KBM-7 (cell line): ENCODE measurements around the gene CCNJL.

Experiments used
- DNase-seq: peaks from one replicate; pipeline ENCODE4 v3.0.0-alpha.2; 2015
- in situ Hi-C: fragments of 300-500 bp; cut with MboI; formaldehyde crosslinking; loops from 2 replicates; pipeline ENCODE4 v1.14.3; 2020; ENCODE audit warnings: low sequenced_read_pairs, low pct_unique_long_range_greater_than_20kb, mixed read lengths

Gene CCNJL

GRCh38 chr5:160242145-160242544, 70.2 kb downstream of the CCNJL start:
- in situ Hi-C loops = no loop called here
- DNase-seq = no peak

GRCh38 chr5:160240350-160240749, 72.0 kb downstream of the CCNJL start:
- no peak for DNase-seq
- in situ Hi-C loops = no loop called here

GRCh38 chr5:160237571-160238093, 74.7 kb downstream of the CCNJL start:
- in situ Hi-C loops = no loop called here

GRCh38 chr5:160235731-160236130, 76.6 kb downstream of the CCNJL start:
- in situ Hi-C loops = no loop called here
- no peak for DNase-seq

More at GRCh38 chr5:160237571-160238093, 74.7 kb downstream of the CCNJL start:
- DNase-seq = no peak

GRCh38 chr5:160233215-160233614, 79.1 kb downstream of the CCNJL start:
- in situ Hi-C loops = no loop called here
- no peak for DNase-seq

GRCh38 chr5:160231783-160232342, 80.5 kb downstream of the CCNJL start:
- in situ Hi-C loops = no loop called here
- no peak for DNase-seq

- no peak for DNase-seq
- in situ Hi-C loops = no loop called here
Observed at GRCh38 chr5:160230686-160231527, 81.5 kb downstream of the CCNJL start.

GRCh38 chr5:160229190-160229742, 83.1 kb downstream of the CCNJL start, which contains the start of gene FABP6:
Gene FABP6 (plus strand): TSS chr5:160229506. CDS start chr5:160229558, 52 bp downstream.
- in situ Hi-C loops = no loop called here
- no peak for DNase-seq

GRCh38 chr5:160227012-160227411, 85.4 kb downstream of the CCNJL start:
- in situ Hi-C loops = no loop called here
- DNase-seq = no peak

GRCh38 chr5:160221082-160221481, 91.3 kb downstream of the CCNJL start:
- in situ Hi-C loops = no loop called here
- DNase-seq = no peak

GRCh38 chr5:160219356-160219755, 93.0 kb downstream of the CCNJL start:
- in situ Hi-C loops = no loop called here
- no peak for DNase-seq

- DNase-seq = no peak
- in situ Hi-C loops = no loop called here
Observed at GRCh38 chr5:160213537-160213936, 98.8 kb downstream of the CCNJL start.

GRCh38 chr5:160211352-160211751, 101.0 kb downstream of the CCNJL start:
- DNase-seq = no peak
- in situ Hi-C loops = no loop called here

GRCh38 chr5:160210606-160211005, 101.8 kb downstream of the CCNJL start:
- in situ Hi-C loops = no loop called here
- no peak for DNase-seq

- no peak for DNase-seq
- in situ Hi-C loops = no loop called here
Observed at GRCh38 chr5:160209917-160210316, 102.4 kb downstream of the CCNJL start.

- in situ Hi-C loops = no loop called here
- no peak for DNase-seq
Observed at GRCh38 chr5:160207061-160207460, 105.3 kb downstream of the CCNJL start.
